ENCODE data around the gene PLCB1.

- TF ChIP-seq POLR2AphosphoS5 (IDR thresholded peaks at IDR 0.05; ENCODE audit: low read depth, low read length) (no peak), TAF1 (IDR thresholded peaks at IDR 0.05; ENCODE audit: borderline replicate concordance, low read depth, low read length) (no peak), POLR2A (IDR thresholded peaks at IDR 0.05; ENCODE audit: low read depth, low read length) (no peak)
Observed at GRCh38 chr20:8213831-8214587, 81.9 kb downstream of the PLCB1 start.
